H1 (cell line): ENCODE data around the gene SNX21. TPM values are rescaled to one million over a fixed set of nuclear protein-coding genes. Genes with fewer than 3 reads are reported as not detected.

Experiments
- ASH2L ChIP-seq: fragments of 200-600, 300-600 bp; sonication (generic); IDR thresholded peaks from one replicate; pipeline ENCODE4 v1.7.1; 2017; ENCODE audit warnings: low read length
- CHD1 ChIP-seq: IDR thresholded peaks from 2 replicates; pipeline ENCODE4 v1.6.1; 2012; ENCODE audit warnings: low read depth, low read length, improper control_type of control experiment
- CHD7 ChIP-seq: fragments of 300-600 bp; sonication (generic); IDR thresholded peaks from 2 replicates; pipeline ENCODE4 v1.7.1; 2012; ENCODE audit warnings: low read length, moderate library complexity, mild to moderate bottlenecking, inconsistent platforms; ENCODE audit not compliant: insufficient replicate concordance
- CTBP2 ChIP-seq: IDR thresholded peaks from 2 replicates; pipeline ENCODE4 v1.7.0; 2011; ENCODE audit warnings: borderline replicate concordance, mild to moderate bottlenecking, moderate library complexity, mixed read lengths, low read length; ENCODE audit not compliant: insufficient read depth, insufficient read length
- EGR1 ChIP-seq: IDR thresholded peaks from 2 replicates; pipeline ENCODE4 v1.6.1; 2011; ENCODE audit warnings: low read depth, low read length, borderline replicate concordance
- EP300 ChIP-seq, 2 experiments: IDR thresholded peaks; 1 replicate in 1 of 2; 2 replicates in 1 of 2; pipeline ENCODE4 v1.6.1; 2011 to 2012; ENCODE audit warnings: low read depth in 2 of 2, low read length in 2 of 2, mild to moderate bottlenecking in 2 of 2, borderline replicate concordance in 1 of 2, inconsistent platforms in 1 of 2, moderate library complexity in 1 of 2
- RAD21 ChIP-seq, 2 experiments: IDR thresholded peaks in 1 of 2; conservative IDR thresholded peaks in 1 of 2; 2 replicates each; pipeline ENCODE4 v1.6.1; 2011; ENCODE audit warnings: low read depth in 2 of 2, low read length in 2 of 2, improper control_type of control experiment in 1 of 2, inconsistent platforms in 1 of 2, mild to moderate bottlenecking in 1 of 2, moderate library complexity in 1 of 2
- SIRT6 ChIP-seq: IDR thresholded peaks from one replicate; pipeline ENCODE4 v1.7.1; 2012; ENCODE audit warnings: low read length, inconsistent platforms
- TAF7 ChIP-seq: optimal IDR thresholded peaks from 2 replicates; pipeline ENCODE3; 2011; ENCODE audit warnings: low read depth, mild to moderate bottlenecking, inconsistent platforms, low read length, moderate library complexity, borderline replicate concordance
- polyA plus RNA-seq, 7 experiments: library from polyadenylated mRNA; depleted of rRNA in 3 of 7; stranded (reverse) in 5 of 7; unstranded in 2 of 7; fragments of >200 nt in 5 of 7; fragments of 200-250 nt in 2 of 7; gene quantifications; 1 replicate in 5 of 7; 2 replicates in 1 of 7; 4 replicates in 1 of 7; pipeline versions ENCODE4 v1.2.1 to v1.2.3, GENCODE V29; 2011 to 2013; ENCODE audit warnings: missing spikeins in 2 of 7, mixed read lengths in 2 of 7
- total RNA-seq: library from RNA; stranded (reverse); fragmentation: NEBNext Ultra II Directional; extraction: Animal tissue kit (Norgen Biotek cat#: 25700); gene quantifications from 2 replicates; pipeline ENCODE4 v1.2.1, GENCODE V29; 2021

The SNX21 gene
- total and polyA plus RNA-seq, 2 of the 8 experiments (the other 6 are each of a cell fraction or from before 2014, with no cell fraction given) = 15.8 to 16.8 TPM

DNA sequence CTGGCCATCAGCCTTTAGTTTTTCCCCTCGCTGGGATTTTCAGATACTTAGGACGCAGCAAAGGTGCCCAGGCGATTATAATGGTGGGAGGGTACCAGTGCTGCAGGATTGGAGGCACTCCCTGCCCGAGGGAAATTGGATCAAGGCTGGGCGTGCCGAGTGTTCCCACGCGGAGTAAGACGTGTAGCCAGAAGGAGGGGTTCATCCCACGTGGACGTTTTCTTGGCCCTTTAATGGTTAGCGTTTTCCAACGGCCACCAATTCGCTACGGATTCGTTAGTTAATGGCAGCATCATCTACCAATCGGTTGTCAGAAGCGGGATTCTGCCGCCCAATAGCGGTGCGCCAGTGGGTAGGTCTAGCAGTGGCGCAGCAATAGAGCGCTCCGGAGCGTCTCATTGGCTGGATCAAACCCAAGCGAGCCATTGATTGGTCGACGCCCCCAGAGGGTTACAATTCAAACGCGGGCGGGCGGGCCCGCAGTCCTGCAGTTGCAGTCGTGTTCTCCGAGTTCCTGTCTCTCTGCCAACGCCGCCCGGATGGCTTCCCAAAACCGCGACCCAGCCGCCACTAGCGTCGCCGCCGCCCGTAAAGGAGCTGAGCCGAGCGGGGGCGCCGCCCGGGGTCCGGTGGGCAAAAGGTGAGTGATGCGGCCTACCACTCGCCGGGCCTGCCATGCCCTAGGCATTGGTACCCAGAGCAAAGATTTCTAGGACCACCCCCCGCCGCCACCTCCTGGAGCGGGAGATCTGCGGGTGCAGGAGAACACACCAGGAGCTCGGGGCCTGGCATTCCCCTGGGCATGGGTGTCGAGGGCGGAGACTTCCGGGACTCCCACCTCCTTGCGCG lies 21.2 kb upstream of the SNX21 start, which contains the start of gene UBE2C (continued):
- TF ChIP-seq EP300 (IDR thresholded peaks at IDR 0.05; ENCODE audit: borderline replicate concordance in 1 of 2, low read depth in 2 of 2, low read length in 2 of 2) (no peak), EGR1 (no peak), RAD21 (IDR thresholded peaks at IDR 0.05 in 1 of 2, conservative IDR thresholded peaks at IDR 0.05 in 1 of 2; ENCODE audit: low read depth in 2 of 2, low read length in 2 of 2) (no peak), CHD1 (no peak), CTBP2 (no peak), TAF7 (no peak), CHD7 (no peak), ASH2L (no peak), SIRT6 (no peak)
